ENCODE results near the gene CAMSAP3.
A peak's percentile ranks its signal among the peaks of the same experiment; 100 is the strongest.

The CAMSAP3 gene

GRCh38 chr19:7612282-7613274 lies 16.9 kb downstream of the CAMSAP3 start:
- DNase-seq (ENCODE audit: low read depth in 2 of 2): no peak

DNA sequence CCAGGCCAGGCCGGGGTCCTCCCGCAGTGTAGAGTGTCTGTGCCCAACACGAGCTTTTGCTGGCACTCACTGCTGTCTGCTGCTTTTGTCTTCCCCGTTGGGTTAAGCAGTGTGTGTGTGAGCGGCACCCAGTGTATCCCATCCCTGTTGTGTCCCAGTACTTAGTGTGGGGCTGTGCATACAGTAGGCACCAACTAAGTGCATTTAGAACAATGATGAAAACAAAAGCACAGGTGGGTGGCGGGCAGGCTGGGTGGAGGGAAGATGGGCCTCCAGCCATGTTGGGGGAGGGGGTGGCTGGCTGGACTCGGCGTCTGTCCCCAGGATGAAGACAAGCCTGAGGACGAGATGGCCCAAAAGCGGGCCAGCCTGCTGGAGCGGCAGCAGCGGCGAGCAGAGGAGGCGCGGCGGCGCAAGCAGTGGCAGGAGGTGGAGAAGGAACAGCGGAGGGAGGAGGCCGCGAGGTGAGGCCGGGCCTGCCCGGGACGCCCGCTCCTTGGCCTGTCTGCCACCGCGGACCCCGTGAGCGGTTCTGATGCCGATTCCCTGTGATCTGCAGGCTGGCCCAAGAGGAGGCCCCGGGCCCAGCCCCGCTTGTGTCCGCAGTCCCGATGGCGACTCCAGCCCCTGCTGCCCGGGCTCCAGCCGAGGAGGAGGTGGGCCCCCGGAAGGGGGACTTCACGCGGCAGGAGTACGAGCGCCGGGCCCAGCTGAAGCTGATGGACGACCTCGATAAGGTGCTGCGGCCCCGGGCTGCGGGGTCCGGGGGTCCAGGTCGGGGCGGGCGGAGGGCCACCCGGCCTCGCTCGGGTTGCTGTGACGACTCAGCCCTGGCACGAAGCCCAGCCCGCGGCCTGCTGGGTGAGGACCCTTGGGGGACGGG lies 19.4 kb downstream of the CAMSAP3 start:
- DNase-seq (ENCODE audit: low read depth in 2 of 2): no peak

GRCh38 chr19:7617172-7617571 lies 21.5 kb downstream of the CAMSAP3 start:
- DNase-seq (ENCODE audit: low read depth in 2 of 2): no peak

GRCh38 chr19:7617735-7618134 lies 22.1 kb downstream of the CAMSAP3 start:
- no peak for DNase-seq (ENCODE audit: low read depth in 2 of 2)

- no peak for DNase-seq (ENCODE audit: low read depth in 2 of 2)
These were observed 22.7 kb downstream of the CAMSAP3 start for GRCh38 chr19:7618348-7618747.

DNA sequence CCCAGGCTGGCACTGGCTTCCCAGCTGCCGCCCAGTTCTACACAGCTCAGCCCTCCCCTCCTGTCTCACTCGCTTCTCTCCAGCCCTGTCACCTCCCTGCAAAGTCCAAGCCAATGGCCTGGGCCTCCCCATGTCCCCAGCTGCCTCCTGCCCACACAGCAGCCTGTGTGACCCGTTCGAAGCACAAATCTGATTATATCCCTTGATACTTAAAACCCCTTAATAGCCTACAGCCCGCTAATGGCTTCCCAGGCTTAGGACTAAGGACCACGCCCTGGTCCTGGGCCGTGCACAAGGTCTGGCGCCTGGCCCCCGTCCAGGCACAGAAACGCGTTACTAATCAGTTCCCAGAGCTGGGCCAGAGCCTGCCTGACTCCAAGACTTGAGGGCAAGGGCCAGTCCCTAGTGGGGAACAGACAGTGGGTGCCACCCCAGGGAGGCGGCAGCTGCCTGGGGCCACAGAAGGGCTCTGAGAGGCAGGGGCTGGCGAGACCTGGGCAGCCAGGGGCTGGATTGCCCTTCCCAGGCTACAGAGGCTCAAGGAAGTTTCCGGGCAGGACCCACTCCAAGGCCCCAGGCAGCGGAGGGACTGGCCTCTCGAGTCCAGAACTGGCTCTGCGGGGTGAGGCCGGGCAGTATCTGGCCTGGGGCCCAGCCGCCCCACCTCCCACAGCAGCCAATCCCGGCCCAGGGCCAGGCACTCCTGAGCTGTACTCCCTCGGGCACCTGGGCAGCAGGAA lies 23.3 kb downstream of the CAMSAP3 start:
- no peak for DNase-seq (ENCODE audit: low read depth in 2 of 2)

- no peak for DNase-seq (ENCODE audit: low read depth in 2 of 2)
These were observed 24.2 kb downstream of the CAMSAP3 start for GRCh38 chr19:7619671-7620441.

GRCh38 chr19:7620442-7621412 lies 25.1 kb downstream of the CAMSAP3 start:
- no peak for DNase-seq (ENCODE audit: low read depth in 2 of 2)

DNA sequence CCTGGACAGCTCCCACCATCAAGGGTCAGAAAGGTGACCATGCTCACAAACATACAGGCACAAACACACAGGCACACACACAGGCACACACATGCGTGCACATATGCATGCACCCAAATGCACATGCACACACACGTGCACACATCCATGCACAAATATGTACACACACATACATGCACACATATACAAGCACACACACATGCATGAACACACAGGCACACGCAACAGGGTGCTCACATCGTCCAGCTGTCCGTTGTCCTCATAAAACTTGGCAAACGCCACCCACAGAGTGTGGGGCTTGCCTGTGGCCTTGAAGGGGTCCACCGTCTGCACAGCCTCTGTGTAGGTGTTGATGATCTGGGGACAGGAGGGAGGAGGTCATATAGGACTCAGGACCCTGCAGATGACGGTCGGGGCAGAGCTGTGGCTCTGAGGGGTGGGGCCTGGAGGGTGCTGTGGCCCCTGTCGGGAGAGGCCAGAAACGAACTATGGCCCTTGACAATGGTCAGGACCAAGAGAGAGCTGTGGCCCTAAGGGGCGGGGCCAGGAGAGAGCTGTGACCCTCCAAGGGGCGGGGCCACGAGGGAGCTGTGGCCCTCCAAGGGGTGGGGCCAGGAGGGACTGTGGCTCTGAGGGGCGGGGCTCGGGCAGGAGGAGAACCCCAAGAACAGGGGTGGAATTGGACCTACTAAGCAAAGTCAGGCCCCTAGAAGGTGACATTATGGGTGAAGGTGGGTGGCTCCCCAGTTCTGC lies 27.4 kb downstream of the CAMSAP3 start:
- DNase-seq (ENCODE audit: low read depth in 2 of 2): no peak

DNA sequence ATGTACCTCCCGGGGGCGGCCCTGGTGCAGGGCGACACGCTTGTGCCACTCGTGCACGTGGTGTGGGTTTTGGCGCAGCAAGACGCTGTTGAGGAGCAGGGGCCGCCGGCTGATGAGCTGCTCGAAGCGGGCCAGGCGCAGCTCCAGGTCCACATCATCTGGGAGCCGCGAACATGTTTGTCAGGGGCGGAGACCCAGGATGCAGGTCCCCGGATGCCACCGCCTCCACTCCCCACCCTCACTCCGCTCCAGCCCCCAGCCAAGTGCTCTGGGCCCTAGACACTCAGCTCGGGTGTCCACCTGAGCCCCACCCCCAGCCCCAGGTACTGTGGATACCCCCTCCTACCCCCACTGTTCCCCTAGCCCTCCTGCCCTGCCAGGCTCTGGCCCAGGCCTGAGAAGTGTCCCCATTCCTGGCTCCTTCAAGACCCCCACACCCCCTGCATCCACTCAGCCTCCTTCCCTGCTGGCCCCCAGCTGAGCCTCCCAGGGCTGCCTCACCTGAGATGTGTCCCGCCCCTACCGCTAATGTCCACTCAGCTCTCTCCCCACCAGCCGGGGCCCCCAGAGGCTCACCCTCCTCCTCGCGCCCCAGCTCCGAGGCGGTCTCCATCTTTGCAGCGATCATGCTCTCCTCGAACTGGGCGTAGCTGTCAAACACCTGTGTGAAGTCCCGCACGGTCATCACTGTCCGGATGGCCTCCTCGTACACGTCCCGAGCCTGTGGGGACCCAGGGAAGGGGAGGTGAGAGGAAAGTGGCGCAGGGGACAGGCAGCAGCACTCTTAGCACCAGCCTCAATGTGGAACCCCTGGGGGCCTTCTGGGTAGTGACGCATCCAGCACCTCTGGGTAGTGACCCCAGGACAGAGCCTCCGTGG lies 28.3 kb downstream of the CAMSAP3 start:
- DNase-seq (ENCODE audit: low read depth in 2 of 2): no peak

DNA sequence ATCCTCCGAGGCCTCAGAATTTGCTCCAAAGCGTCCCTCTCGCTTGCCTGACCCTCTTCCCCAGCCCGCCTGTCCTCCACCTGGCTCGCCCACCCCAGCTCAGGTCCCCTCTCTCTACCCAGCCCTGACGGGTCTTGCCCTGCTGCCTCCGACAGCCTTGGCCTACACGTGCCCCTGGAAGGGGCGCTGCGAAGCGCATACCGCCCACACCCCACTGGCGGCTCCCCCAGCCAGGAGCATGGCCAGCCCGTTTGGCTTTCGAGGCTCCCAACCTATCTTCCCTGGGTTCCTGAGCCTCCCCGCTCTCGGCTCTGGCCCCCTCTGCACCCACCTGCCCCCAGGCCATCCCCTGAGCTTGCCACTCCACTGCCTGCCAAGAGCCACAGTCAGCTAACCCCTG lies 29.1 kb downstream of the CAMSAP3 start:
- DNase-seq (ENCODE audit: low read depth in 2 of 2): no peak

DNA sequence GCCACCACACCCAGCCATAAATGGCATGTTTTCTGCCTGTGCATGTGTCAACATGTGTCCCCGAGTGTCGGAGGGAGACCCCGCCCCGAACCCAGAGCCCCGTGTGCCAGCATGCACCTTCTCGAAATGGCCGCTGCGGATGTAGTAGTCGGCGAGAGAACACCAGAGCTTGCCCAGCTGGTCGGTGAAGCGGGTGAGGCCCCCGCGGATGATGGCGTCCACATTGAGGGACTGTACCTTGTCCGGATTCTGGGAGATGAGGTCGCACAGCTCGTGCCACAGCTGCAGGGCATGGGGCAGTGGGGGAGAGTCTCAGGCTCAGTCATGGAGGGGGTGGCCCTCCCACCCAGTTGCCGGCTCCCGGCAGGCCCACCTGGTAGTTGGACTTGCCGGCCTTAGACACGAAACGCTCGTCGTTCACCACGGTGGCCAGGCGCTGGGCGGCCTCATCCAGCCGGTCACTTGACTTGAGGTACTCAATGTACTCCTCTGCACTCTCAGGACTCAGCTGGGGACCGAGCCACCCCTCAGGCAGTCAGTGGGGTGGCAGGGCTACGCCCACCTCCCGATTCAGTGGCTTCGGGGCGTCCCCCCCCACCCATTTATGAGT lies 30.2 kb downstream of the CAMSAP3 start:
- DNase-seq (ENCODE audit: low read depth in 2 of 2): no peak

- no peak for DNase-seq (ENCODE audit: low read depth in 2 of 2)
These were observed 31.5 kb downstream of the CAMSAP3 start for GRCh38 chr19:7627166-7627565.

DNA sequence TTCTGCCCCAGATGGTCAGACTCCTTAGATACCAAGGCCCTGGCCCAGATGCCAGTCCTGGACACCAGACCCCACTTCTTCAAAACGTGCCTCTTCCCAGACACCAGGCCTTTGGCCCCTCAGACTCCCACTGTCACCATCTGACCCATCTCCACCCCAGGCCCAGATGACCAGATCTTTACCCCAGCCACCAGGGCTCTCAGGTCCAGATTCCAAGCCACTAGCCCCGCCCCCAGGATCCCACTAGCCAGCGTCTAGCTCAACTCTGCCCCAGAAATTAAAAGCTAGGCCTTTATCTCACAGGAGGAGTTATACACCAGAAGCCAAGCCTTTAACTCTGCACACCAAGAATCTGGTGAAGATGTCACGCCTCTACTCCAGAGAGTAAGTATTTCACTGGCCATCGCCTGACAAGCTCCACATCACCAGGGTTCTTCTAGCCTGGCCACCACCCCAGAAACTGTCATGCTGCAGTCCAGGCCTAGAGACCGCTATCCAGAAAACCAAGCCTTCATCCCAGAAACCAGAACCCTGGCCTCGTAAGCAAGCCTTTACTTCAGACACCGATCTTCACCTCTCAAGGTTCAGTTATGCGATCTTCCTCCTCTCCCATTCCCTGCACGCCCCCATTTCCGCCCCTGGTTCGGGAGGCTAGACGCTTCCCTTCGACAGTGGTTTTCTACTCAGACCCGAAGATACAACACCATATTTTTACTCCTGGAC lies 33.1 kb downstream of the CAMSAP3 start:
- DNase-seq (ENCODE audit: low read depth in 2 of 2): no peak

- peak; percentile 84 to 91 for DNase-seq (ENCODE audit: low read depth in 2 of 2)
These were observed 33.8 kb downstream of the CAMSAP3 start, which contains the start of the genes PET100 and XAB2 for GRCh38 chr19:7629347-7630054. Gene PET100 (plus strand): TSS chr19:7629793. CDS start chr19:7629834, 41 bp downstream. Gene XAB2 (minus strand): TSS chr19:7629545. CDS start chr19:7629527, 18 bp downstream.

- DNase-seq (ENCODE audit: low read depth in 2 of 2): no peak
These were observed 35.9 kb downstream of the CAMSAP3 start for GRCh38 chr19:7631577-7631976.
